ENCODE measurements around the gene CRY2. TPM values are rescaled to one million over a fixed set of nuclear protein-coding genes. Genes with fewer than 3 reads are reported as not detected.

The CRY2 gene
- total and polyA plus RNA-seq, 4 donors: 16.7 to 72.9 (median 33.0) TPM

- no peaks in the 10 kb centered on the region for H3K9me3 ChIP-seq (ENCODE audit: control insufficient read depth in 4 of 4, low read length in 3 of 4)
- no peak overlapping the region for H3K4me3 ChIP-seq (ENCODE audit: low read depth in 1 of 3, low read length in 3 of 3)
- peaks cover 5 to 21% (median 11%) of the 10 kb centered on the region in 4 donors for H3K4me1 ChIP-seq (ENCODE audit: control insufficient read depth in 4 of 4, insufficient read depth in 4 of 4, low read length in 3 of 4)
- 96% methylated on average over 10 of the region's 10 CpGs for WGBS
- peaks cover 0 to 5% (median 2%) of the 10 kb centered on the region in 4 donors for H3K36me3 ChIP-seq (ENCODE audit: control insufficient read depth in 4 of 4, insufficient read depth in 3 of 4, low read depth in 1 of 4, low read length in 3 of 4)
- H3K27ac ChIP-seq (ENCODE audit: low read depth in 1 of 2, low read length in 2 of 2): no peak overlapping the region
- H3K9ac ChIP-seq (ENCODE audit: low read depth in 1 of 2, low read length in 2 of 2): no peak overlapping the region
- no peak for DNase-seq (ENCODE audit: low spot score)
- no peaks in the 10 kb centered on the region for H3K27me3 ChIP-seq (ENCODE audit: control insufficient read depth in 4 of 4, insufficient read depth in 4 of 4, low read length in 3 of 4)
- TF ChIP-seq GABPA (IDR thresholded peaks at IDR 0.05 in 1 of 2, conservative IDR thresholded peaks at IDR 0.05 in 1 of 2): no peak
- no peak for TF ChIP-seq MAX (IDR thresholded peaks at IDR 0.05)
- TF ChIP-seq TAF1 (conservative IDR thresholded peaks at IDR 0.05): no peak
- TF ChIP-seq REST (IDR thresholded peaks at IDR 0.05): no peak
- TF ChIP-seq CTCF (IDR thresholded peaks at IDR 0.05; ENCODE audit: low read depth, low read length, missing input control): no peak
- TF ChIP-seq HNF4A (conservative IDR thresholded peaks at IDR 0.05): no peak
- TF ChIP-seq EGR1 (IDR thresholded peaks at IDR 0.05; ENCODE audit: low read depth in 2 of 2): no peak
- no peak for TF ChIP-seq RXRA (IDR thresholded peaks at IDR 0.05)
- TF ChIP-seq FOXA2 (IDR thresholded peaks at IDR 0.05): no peak
- TF ChIP-seq JUND (IDR thresholded peaks at IDR 0.05): no peak
- no peak for TF ChIP-seq HNF4G (IDR thresholded peaks at IDR 0.05)
- TF ChIP-seq ATF3 (IDR thresholded peaks at IDR 0.05): no peak
- TF ChIP-seq NR2F2 (IDR thresholded peaks at IDR 0.05): no peak
- no peak for TF ChIP-seq YY1 (IDR thresholded peaks at IDR 0.05)
- no peak for TF ChIP-seq SP1 (IDR thresholded peaks at IDR 0.05)
Observed at GRCh38 chr11:45887587-45887986, 40.3 kb downstream of the CRY2 start.

GRCh38 chr11:45889555-45889954, 42.3 kb downstream of the CRY2 start:
- 93% methylated on average over 8 of the region's 8 CpGs for WGBS
- H3K9ac ChIP-seq (ENCODE audit: low read depth in 1 of 2, low read length in 2 of 2): no peak overlapping the region
- no peaks in the 10 kb centered on the region for H3K36me3 ChIP-seq (ENCODE audit: control insufficient read depth in 4 of 4, insufficient read depth in 3 of 4, low read depth in 1 of 4, low read length in 3 of 4)
- no peaks in the 10 kb centered on the region for H3K27me3 ChIP-seq (ENCODE audit: control insufficient read depth in 4 of 4, insufficient read depth in 4 of 4, low read length in 3 of 4)
- H3K4me1 ChIP-seq (ENCODE audit: control insufficient read depth in 4 of 4, insufficient read depth in 4 of 4, low read length in 3 of 4): peaks cover 6 to 29% (median 18%) of the 10 kb centered on the region in 4 donors
- H3K9me3 ChIP-seq (ENCODE audit: control insufficient read depth in 4 of 4, low read length in 3 of 4): no peaks in the 10 kb centered on the region
- no peak for DNase-seq (ENCODE audit: low spot score)
- no peak overlapping the region for H3K27ac ChIP-seq (ENCODE audit: low read depth in 1 of 2, low read length in 2 of 2)
- H3K4me3 ChIP-seq (ENCODE audit: low read depth in 1 of 3, low read length in 3 of 3): no peak overlapping the region
- TF ChIP-seq SP1 (IDR thresholded peaks at IDR 0.05) (no peak), RAD21 (IDR thresholded peaks at IDR 0.05) (no peak), MAX (IDR thresholded peaks at IDR 0.05) (no peak), GABPA (IDR thresholded peaks at IDR 0.05 in 1 of 2, conservative IDR thresholded peaks at IDR 0.05 in 1 of 2) (no peak), JUND (IDR thresholded peaks at IDR 0.05) (no peak), HNF4G (IDR thresholded peaks at IDR 0.05) (no peak), EGR1 (IDR thresholded peaks at IDR 0.05; ENCODE audit: low read depth in 2 of 2) (no peak), REST (IDR thresholded peaks at IDR 0.05) (no peak), HNF4A (conservative IDR thresholded peaks at IDR 0.05) (no peak), TAF1 (conservative IDR thresholded peaks at IDR 0.05) (no peak), NR2F2 (IDR thresholded peaks at IDR 0.05) (no peak), YY1 (IDR thresholded peaks at IDR 0.05) (no peak), FOXA2 (IDR thresholded peaks at IDR 0.05) (no peak), FOXA1 (IDR thresholded peaks at IDR 0.05) (no peak), RXRA (IDR thresholded peaks at IDR 0.05) (no peak), CTCF (IDR thresholded peaks at IDR 0.05; ENCODE audit: low read depth, low read length, missing input control) (no peak)

Measured in liver (tissue), 9 donors.